Fibroblast of skin of left biceps (primary cell): ENCODE results near the gene CD58.

Source experiments
- DNase-seq, 2 experiments: peaks; one replicate each; pipeline ENCODE4 v3.0.0-alpha.2; 2013; ENCODE audit warnings: low read depth in 2 of 2

The CD58 gene

GRCh38 chr1:116472431-116472961 is 98.3 kb downstream of the CD58 start:
- DNase-seq: no peak

GRCh38 chr1:116471241-116471640 is 99.6 kb downstream of the CD58 start:
- no peak for DNase-seq

GRCh38 chr1:116470671-116471070 is 100.2 kb downstream of the CD58 start:
- no peak for DNase-seq

- no peak for DNase-seq
Measured at GRCh38 chr1:116466810-116467557, 103.8 kb downstream of the CD58 start.

GRCh38 chr1:116465845-116466685 is 104.8 kb downstream of the CD58 start:
- no peak for DNase-seq

- no peak for DNase-seq
Measured at GRCh38 chr1:116465477-116465844, 105.4 kb downstream of the CD58 start.
